GM12891 (cell line): Measurements from ENCODE around the gene WIPF1.

Source experiments
- POLR2A ChIP-seq: IDR thresholded peaks from 2 replicates; pipeline ENCODE4 v1.6.1; 2011; ENCODE audit warnings: low read depth, low read length, control low read depth
- POLR2AphosphoS5 ChIP-seq: IDR thresholded peaks from 2 replicates; pipeline ENCODE4 v1.6.1; 2011; ENCODE audit warnings: low read depth, low read length, control low read depth

DNA sequence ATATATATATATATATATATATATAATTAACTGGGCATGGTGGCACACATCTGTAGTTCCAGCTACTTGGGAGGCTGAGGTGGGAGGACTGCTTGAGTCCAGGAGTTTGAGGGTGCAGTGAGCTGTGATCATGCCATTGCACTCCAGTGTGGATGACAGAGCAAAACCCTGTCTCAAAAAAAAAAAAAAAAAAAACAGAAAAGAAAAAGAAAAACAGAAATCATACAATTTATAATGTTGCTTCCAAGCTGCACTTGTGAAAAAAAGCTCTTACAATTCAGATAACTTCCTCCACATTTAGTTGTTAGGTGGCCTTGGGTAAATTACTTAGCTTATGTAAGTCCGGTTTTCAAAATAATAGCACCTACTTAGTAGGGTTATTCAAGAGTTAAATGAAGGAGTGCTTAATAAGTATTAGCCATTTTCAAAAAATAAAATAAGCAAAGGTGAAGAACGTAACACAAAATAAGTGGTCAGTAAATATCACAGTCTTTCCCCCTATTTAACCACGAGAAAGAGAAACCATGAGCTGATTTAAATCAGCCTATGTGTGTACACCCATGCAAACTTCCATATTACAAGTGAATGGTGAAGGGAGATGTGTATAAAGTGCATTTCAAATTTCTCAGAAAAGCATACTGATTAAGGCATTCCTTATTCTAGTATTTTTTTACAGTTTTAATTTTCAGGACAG is 2.3 kb downstream of the WIPF1 start:
- no peak for TF ChIP-seq POLR2AphosphoS5
- no peak for TF ChIP-seq POLR2A
